HepG2 (cell line): ENCODE results near the gene TMEM11. TPM values are rescaled to one million over a fixed set of nuclear protein-coding genes. Genes with fewer than 3 reads are reported as not detected.

Source experiments
- ATAC-seq: fragments of 200-7000 bp; cut with Tn5 transposase; 3 replicates; pipeline ENCODE4 v1.9.1; 2020; ENCODE audit warnings: mild to moderate bottlenecking, moderate library complexity
- BruUV-seq: library from RNA; stranded (reverse); fragments of 400-500 nt; replicated peaks from 2 replicates; lab custom pipeline; 2021; lab: Mats Ljungman, UMichigan
- CTCF ChIA-PET: fragments of 300-600 bp; formaldehyde crosslinking; extraction: SDS; loops from one replicate; lab custom pipeline; 2021; ENCODE audit warnings: low total read pairs, inconsistent platforms, low intra/inter-chr PET ratio; lab: Yijun Ruan, JAX
- POLR2A ChIA-PET: fragments of 350-600 bp; sonication (Branson Sonifier 250); formaldehyde crosslinking; loops from one replicate; lab custom pipeline; 2020; ENCODE audit warnings: antibody characterized with exemption, inconsistent platforms; lab: Yijun Ruan, JAX
- DNase-seq: peaks from one replicate; pipeline ENCODE4 v3.0.0-alpha.2; 2015; ENCODE audit warnings: low spot score
- FAIRE-seq: peaks from 3 replicates; lab custom pipeline; 2011; peaks lifted over from hg19 to GRCh38; lab: Jason Lieb, UNC
- H2AFZ ChIP-seq: one replicate; pipeline ENCODE4 v1.6.1; 2011; ENCODE audit warnings: low read length, inconsistent platforms
- H3K27ac ChIP-seq: fragments of 300-600 bp; 3 replicates; pipeline ENCODE4 v1.8.0; 2011; ENCODE audit warnings: mixed run types, mild to moderate bottlenecking, mixed read lengths, low read length, inconsistent platforms; ENCODE audit not compliant: insufficient read depth; ENCODE audit errors: extremely low read length
- H3K27me3 ChIP-seq, 2 experiments: fragments of 200-600 bp in 1 of 2; 2 replicates in 1 of 2; 3 replicates in 1 of 2; pipeline versions ENCODE4 v1.6.0 to v1.8.0; 2011; ENCODE audit warnings: low read length in 2 of 2, mild to moderate bottlenecking in 2 of 2, moderate library complexity in 2 of 2, inconsistent platforms in 1 of 2; ENCODE audit not compliant: insufficient read depth in 2 of 2, control insufficient read depth in 1 of 2
- H3K36me3 ChIP-seq, 2 experiments: fragments of 200-600 bp in 1 of 2; replicated peaks in 1 of 2; 2 replicates in 1 of 2; 3 replicates in 1 of 2; pipeline versions ENCODE4 v1.5.1 to v1.8.0; 2011; ENCODE audit warnings: low read length in 2 of 2, inconsistent platforms in 1 of 2; ENCODE audit not compliant: insufficient read depth in 2 of 2, control insufficient read depth in 1 of 2
- H3K4me1 ChIP-seq: 2 replicates; pipeline ENCODE4 v1.5.1; 2012; ENCODE audit warnings: low read length, inconsistent platforms; ENCODE audit not compliant: insufficient read depth
- H3K4me2 ChIP-seq: 2 replicates; pipeline ENCODE4 v1.6.0; 2011; ENCODE audit warnings: low read depth, low read length, inconsistent platforms
- H3K4me3 ChIP-seq, 3 experiments: fragments of 200-600 bp in 1 of 3; sonication (generic), shearing (Covaris generic) in 1 of 3; replicated peaks in 1 of 3; 2 replicates each; pipeline ENCODE4 v1.5.1; 2011 to 2016; ENCODE audit warnings: low read length in 3 of 3, inconsistent platforms in 2 of 3, low read depth in 2 of 3, mild to moderate bottlenecking in 2 of 3, control low read depth in 1 of 3, mixed read lengths in 1 of 3; ENCODE audit not compliant: insufficient read depth in 1 of 3
- H3K79me2 ChIP-seq: one replicate; pipeline ENCODE4 v1.6.1; 2011; ENCODE audit warnings: low read length, inconsistent platforms; ENCODE audit not compliant: insufficient read depth
- H3K9ac ChIP-seq: 2 replicates; pipeline ENCODE4 v1.6.0; 2011; ENCODE audit warnings: mild to moderate bottlenecking, low read depth, low read length, inconsistent platforms; ENCODE audit not compliant: insufficient read depth
- H3K9me3 ChIP-seq: 2 replicates; pipeline ENCODE4 v1.5.1; 2012; ENCODE audit warnings: mild to moderate bottlenecking, low read length
- H4K20me1 ChIP-seq: 2 replicates; pipeline ENCODE4 v1.6.0; 2011; ENCODE audit warnings: inconsistent platforms, mild to moderate bottlenecking, low read length, moderate library complexity; ENCODE audit not compliant: insufficient read depth
- ZNF143 ChIP-seq: sonication (generic); formaldehyde crosslinking; IDR thresholded peaks from 2 replicates; pipeline ENCODE4 v1.4.0; 2020; ENCODE audit warnings: missing genetic modification reagents
- ZNF605 ChIP-seq: sonication (generic); formaldehyde crosslinking; IDR thresholded peaks from 2 replicates; pipeline ENCODE4 v1.8.0; 2022; ENCODE audit warnings: mild to moderate bottlenecking, missing genetic modification reagents
- WGBS: methylation state at CpG from one replicate; pipeline ENCODE4 v1.1.6; 2017; ENCODE audit warnings: low lambda C conversion rate; 5-methylcytosine and 5-hydroxymethylcytosine counted together
- in situ Hi-C: cut with HindIII; loops from 2 replicates; pipeline ENCODE4 v1.10.0; 2017; ENCODE audit warnings: low pct_unique_long_range_greater_than_20kb; ENCODE audit not compliant: extremely low pct_ligation_motif_present
- intact Hi-C: fragments of 100-400 bp; cut with micrococcal nuclease; formaldehyde crosslinking; loops from one replicate; pipeline ENCODE4 v1.10.0; 2022; ENCODE audit not compliant: unreplicated experiment
- polyA plus RNA-seq, 8 experiments: library from polyadenylated mRNA; depleted of rRNA in 3 of 8; stranded (reverse) in 7 of 8; unstranded in 1 of 8; fragments of >200 nt; fragmentation: Illumina TruSeq in 4 of 8; extraction: Trizol in 4 of 8; gene quantifications; 2 replicates each; pipeline versions ENCODE4 v1.2.1 to v1.2.3, GENCODE V29; 2011 to 2016; ENCODE audit warnings: low read depth in 4 of 8, missing spikeins in 1 of 8, mixed read lengths in 1 of 8; ENCODE audit not compliant: insufficient read depth in 1 of 8
- total RNA-seq, 5 experiments: library from RNA; depleted of rRNA; stranded (reverse); fragments of >200 nt; fragmentation: Illumina TruSeq; extraction: Trizol; gene quantifications; 2 replicates each; pipeline ENCODE4 v1.2.3, GENCODE V29; 2016; ENCODE audit warnings: low read depth in 1 of 5
- TF ChIP-seq, protein P1 (sequence below): sonication (generic); formaldehyde crosslinking; IDR thresholded peaks from 2 replicates; pipeline ENCODE4 v1.8.0; 2022; ENCODE audit warnings: missing genetic modification reagents, mild to moderate bottlenecking, moderate library complexity, borderline replicate concordance
- TF ChIP-seq, protein P2 (sequence below): sonication (generic); formaldehyde crosslinking; IDR thresholded peaks from 2 replicates; pipeline ENCODE4 v1.4.0; 2020; ENCODE audit warnings: missing genetic modification reagents, borderline replicate concordance

TMEM11 gene
- total and polyA plus RNA-seq, 2 of the 13 experiments (the other 11 are each of a cell fraction or from before 2014, with no cell fraction given) = 18.7 to 35.0 TPM

DNA sequence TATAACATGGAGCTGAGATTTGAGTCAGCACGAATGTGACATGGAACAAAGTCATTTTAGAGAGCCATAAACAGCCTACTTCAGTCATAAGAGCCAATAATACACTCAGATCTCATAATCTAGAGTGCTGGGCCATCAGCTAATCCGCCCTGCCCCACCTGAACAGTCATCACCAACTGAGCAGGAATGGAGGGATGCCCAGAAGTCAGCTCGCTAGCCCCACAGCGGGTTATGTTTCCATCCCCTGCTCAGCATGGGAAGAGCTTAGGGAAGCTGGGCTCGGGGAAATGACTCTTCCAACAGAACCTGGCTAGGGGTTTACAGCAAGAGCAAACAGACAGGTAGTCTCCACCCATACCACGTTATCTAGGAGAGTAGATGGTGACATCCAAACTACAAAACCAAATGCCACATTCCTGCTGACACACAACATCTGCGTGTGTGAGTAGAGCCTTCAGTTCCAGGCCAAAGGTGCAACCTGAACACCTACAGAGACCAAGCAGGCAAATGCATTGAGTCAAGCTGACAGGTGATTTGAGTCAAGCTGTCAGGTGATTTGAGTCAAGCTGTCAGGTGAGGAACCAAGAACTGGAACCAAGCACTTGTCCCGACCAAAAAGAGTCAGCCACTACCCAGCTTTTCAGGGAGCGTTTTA lies 2.0 kb downstream of the TMEM11 start:
- intact Hi-C loops = no loop called here
- H3K4me3 ChIP-seq = peak overlapping the region; percentile 83 to 99 (median 96); a peak in 5 of 6 replicates
- H3K36me3 ChIP-seq = peaks cover 8 to 33% of the 10 kb centered on the region in 2 experiments; a peak in 4 of 5 replicates
- peaks cover 48% of the 10 kb centered on the region for H3K4me1 ChIP-seq
- H3K27me3 ChIP-seq = no peaks in the 10 kb centered on the region; a peak in 1 of 5 replicates
- in situ Hi-C loops = no loop called here
- H3K9ac ChIP-seq = peak overlapping the region; percentile 96; the same call in 1 of the 2 replicates
- H4K20me1 ChIP-seq = peaks cover 37% of the 10 kb centered on the region
- ATAC-seq (no peak), FAIRE-seq (no peak), DNase-seq (no peak)
- H3K27ac ChIP-seq = no peak overlapping the region
- TF ChIP-seq ZNF605 (0 out of 2 replicates have a peak, but pooled peaks have one; percentile 21), ZNF143 (CRISPR knock-in tag) (no peak)
- TF ChIP-seq, protein P1, sequence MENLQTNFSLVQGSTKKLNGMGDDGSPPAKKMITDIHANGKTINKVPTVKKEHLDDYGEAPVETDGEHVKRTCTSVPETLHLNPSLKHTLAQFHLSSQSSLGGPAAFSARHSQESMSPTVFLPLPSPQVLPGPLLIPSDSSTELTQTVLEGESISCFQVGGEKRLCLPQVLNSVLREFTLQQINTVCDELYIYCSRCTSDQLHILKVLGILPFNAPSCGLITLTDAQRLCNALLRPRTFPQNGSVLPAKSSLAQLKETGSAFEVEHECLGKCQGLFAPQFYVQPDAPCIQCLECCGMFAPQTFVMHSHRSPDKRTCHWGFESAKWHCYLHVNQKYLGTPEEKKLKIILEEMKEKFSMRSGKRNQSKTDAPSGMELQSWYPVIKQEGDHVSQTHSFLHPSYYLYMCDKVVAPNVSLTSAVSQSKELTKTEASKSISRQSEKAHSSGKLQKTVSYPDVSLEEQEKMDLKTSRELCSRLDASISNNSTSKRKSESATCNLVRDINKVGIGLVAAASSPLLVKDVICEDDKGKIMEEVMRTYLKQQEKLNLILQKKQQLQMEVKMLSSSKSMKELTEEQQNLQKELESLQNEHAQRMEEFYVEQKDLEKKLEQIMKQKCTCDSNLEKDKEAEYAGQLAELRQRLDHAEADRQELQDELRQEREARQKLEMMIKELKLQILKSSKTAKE (CRISPR knock-in tag) = no peak
- TF ChIP-seq, protein P2, sequence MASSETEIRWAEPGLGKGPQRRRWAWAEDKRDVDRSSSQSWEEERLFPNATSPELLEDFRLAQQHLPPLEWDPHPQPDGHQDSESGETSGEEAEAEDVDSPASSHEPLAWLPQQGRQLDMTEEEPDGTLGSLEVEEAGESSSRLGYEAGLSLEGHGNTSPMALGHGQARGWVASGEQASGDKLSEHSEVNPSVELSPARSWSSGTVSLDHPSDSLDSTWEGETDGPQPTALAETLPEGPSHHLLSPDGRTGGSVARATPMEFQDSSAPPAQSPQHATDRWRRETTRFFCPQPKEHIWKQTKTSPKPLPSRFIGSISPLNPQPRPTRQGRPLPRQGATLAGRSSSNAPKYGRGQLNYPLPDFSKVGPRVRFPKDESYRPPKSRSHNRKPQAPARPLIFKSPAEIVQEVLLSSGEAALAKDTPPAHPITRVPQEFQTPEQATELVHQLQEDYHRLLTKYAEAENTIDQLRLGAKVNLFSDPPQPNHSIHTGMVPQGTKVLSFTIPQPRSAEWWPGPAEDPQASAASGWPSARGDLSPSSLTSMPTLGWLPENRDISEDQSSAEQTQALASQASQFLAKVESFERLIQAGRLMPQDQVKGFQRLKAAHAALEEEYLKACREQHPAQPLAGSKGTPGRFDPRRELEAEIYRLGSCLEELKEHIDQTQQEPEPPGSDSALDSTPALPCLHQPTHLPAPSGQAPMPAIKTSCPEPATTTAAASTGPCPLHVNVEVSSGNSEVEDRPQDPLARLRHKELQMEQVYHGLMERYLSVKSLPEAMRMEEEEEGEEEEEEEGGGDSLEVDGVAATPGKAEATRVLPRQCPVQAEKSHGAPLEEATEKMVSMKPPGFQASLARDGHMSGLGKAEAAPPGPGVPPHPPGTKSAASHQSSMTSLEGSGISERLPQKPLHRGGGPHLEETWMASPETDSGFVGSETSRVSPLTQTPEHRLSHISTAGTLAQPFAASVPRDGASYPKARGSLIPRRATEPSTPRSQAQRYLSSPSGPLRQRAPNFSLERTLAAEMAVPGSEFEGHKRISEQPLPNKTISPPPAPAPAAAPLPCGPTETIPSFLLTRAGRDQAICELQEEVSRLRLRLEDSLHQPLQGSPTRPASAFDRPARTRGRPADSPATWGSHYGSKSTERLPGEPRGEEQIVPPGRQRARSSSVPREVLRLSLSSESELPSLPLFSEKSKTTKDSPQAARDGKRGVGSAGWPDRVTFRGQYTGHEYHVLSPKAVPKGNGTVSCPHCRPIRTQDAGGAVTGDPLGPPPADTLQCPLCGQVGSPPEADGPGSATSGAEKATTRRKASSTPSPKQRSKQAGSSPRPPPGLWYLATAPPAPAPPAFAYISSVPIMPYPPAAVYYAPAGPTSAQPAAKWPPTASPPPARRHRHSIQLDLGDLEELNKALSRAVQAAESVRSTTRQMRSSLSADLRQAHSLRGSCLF (CRISPR knock-in tag) = no peak
- no peaks in the 10 kb centered on the region for H3K9me3 ChIP-seq
- H3K79me2 ChIP-seq = peaks cover 75% of the 10 kb centered on the region
- CTCF ChIA-PET = no interaction called here
- POLR2A ChIA-PET = interaction anchor here (2.8 kb wide), 1 partner anchor 169 kb away, joined by 8 read pairs; the partner anchor contains the start of gene USP22
- peak overlapping the region; percentile 93 for H3K4me2 ChIP-seq
- WGBS = 76% methylated on average over 8 of the region's 9 CpGs
- H2AFZ ChIP-seq = no peak overlapping the region
- BruUV-seq = no TSS peak
